Measurements from ENCODE around the gene NPIPA8. TPM values are rescaled to one million over a fixed set of nuclear protein-coding genes. Genes with fewer than 3 reads are reported as not detected.
"Not testable (repeated sequence)": the region's sequence is repeated elsewhere in the genome, so short reads cannot be mapped to it uniquely, and the experiment has no call there.

Gene NPIPA8
- total RNA-seq, 1 donor: 1.1 TPM

- not testable (repeated sequence) for DNase-seq (ENCODE audit: low read depth in 2 of 3, low spot score in 2 of 3)
Observed at GRCh38 chr16:18286342-18286741, 50.2 kb downstream of the NPIPA8 start.

DNA sequence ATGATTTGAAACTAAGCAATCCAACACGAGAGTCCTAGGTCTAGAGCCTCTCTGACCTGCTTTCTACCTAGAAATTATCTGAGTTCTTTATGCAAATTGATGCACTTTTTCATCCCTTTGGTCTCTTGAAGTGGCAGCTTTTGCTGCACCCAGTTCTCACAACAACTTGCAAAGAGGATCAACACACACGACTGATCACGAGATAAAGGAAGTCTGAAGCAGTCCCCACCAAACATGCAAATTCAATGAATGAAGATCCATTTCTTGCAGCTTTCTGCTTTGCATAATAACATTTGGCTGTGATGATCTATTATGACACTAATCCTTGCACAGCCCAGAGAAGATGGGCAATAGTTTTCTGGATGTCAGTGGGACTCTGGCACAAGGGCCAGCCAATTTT is 56.2 kb downstream of the NPIPA8 start:
- DNase-seq (ENCODE audit: low read depth in 2 of 3, low spot score in 2 of 3): not testable (repeated sequence)

- not testable (repeated sequence) for DNase-seq (ENCODE audit: low read depth in 2 of 3, low spot score in 2 of 3)
Observed at GRCh38 chr16:18276756-18277155, 59.8 kb downstream of the NPIPA8 start.

DNA sequence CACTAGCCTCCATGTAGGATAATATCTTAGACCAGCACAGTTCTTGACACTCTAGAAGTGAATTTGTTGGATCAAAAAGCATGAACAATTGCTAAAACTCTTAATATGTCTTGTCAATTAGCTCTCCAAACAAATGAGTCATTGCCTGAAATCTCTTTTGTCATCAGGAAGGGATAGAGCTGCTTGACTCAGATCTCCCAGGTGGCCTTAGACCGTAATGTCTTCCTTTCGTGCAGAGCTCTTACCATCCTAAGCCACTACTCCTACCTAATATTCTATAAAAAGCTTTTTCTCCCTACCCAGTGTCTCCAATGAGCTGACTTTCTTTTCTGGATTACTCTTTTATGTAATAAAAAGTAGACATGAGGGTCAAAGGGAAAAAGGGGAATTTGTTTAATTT is 66.4 kb downstream of the NPIPA8 start:
- DNase-seq (ENCODE audit: low read depth in 2 of 3, low spot score in 2 of 3): not testable (repeated sequence)

Small RNA genes lying within 50 kb of the gene (small RNA-seq; reads per million reads assigned to genes)
- gene AC126755.6 (not detected), gene MIR6511A4 (not detected), gene MIR6770-3 (not detected)

Other genes with a start within 250 kb of the NPIPA8 start
- 77.3 TPM for gene NOMO2, start 225.4 kb upstream of the NPIPA8 start, total RNA-seq